Gastrocnemius medialis (tissue), 4 donors: ENCODE measurements around the gene EGFR. TPM values are rescaled to one million over a fixed set of nuclear protein-coding genes. Genes with fewer than 3 reads are reported as not detected.

Experiments
- ATAC-seq, 2 donors: fragments of 150-250 bp; one replicate each; pipeline ENCODE4 v1.9.1; 2016
- DNase-seq, 2 donors: peaks; one replicate each; pipeline ENCODE4 v3.0.0-alpha.2; 2019
- H3K27ac ChIP-seq, 4 donors: fragments of 200-600 bp; sonication (generic); 1 replicate in 1 of 4; 2 replicates in 3 of 4; pipeline ENCODE4 v1.5.1; 2016 to 2018; ENCODE audit warnings: mild to moderate bottlenecking in 2 of 4, moderate library complexity in 1 of 4
- H3K27me3 ChIP-seq, 3 donors: fragments of 200-600 bp; sonication (generic) in 2 of 3; 1 replicate in 1 of 3; 2 replicates in 2 of 3; pipeline versions ENCODE4 v1.5.1 to v1.6.0; 2016 to 2019; ENCODE audit warnings: mild to moderate bottlenecking in 1 of 3, moderate library complexity in 1 of 3
- H3K36me3 ChIP-seq, 2 donors: fragments of 200-600 bp; sonication (generic) in 1 of 2; one replicate each; pipeline ENCODE4 v1.5.1; 2017 to 2018
- H3K4me1 ChIP-seq, 2 donors: fragments of 200-600 bp; sonication (generic) in 1 of 2; one replicate each; pipeline ENCODE4 v1.5.1; 2016 to 2017; ENCODE audit warnings: mild to moderate bottlenecking in 2 of 2
- H3K4me3 ChIP-seq, 4 donors: fragments of 200-600 bp; sonication (generic) in 3 of 4; 1 replicate in 1 of 4; 2 replicates in 3 of 4; pipeline ENCODE4 v1.5.1; 2016 to 2019; ENCODE audit warnings: mild to moderate bottlenecking in 2 of 4
- H3K9me3 ChIP-seq, 3 donors: fragments of 200-600 bp; sonication (generic) in 2 of 3; 1 replicate in 1 of 3; 2 replicates in 2 of 3; pipeline ENCODE4 v1.5.1; 2016 to 2019
- CTCF ChIP-seq, 5 experiments: fragments of 450-650 bp in 3 of 5; fragments of 200-600 bp in 2 of 5; sonication (generic) in 2 of 5; IDR thresholded peaks in 4 of 5; conservative IDR thresholded peaks in 1 of 5; 1 replicate in 4 of 5; 2 replicates in 1 of 5; pipeline ENCODE4 v1.5.1; 2016 to 2019; ENCODE audit warnings: antibody characterized with exemption in 5 of 5, mild to moderate bottlenecking in 3 of 5, moderate library complexity in 3 of 5
- POLR2A ChIP-seq, 2 donors: fragments of 450-650 bp; IDR thresholded peaks; one replicate each; pipeline ENCODE4 v1.6.1; 2017; ENCODE audit warnings: antibody characterized with exemption in 2 of 2, mild to moderate bottlenecking in 2 of 2, moderate library complexity in 2 of 2
- in situ Hi-C, 4 donors: fragments of 200-750 bp; cut with MboI; loops; one replicate each; pipeline versions ENCODE4 v1.15.0 to v1.8.0; 2017; ENCODE audit warnings: low sequenced_read_pairs in 4 of 4
- intact Hi-C: fragments of 100-400 bp; cut with DNase I; formaldehyde crosslinking; loops from one replicate; pipeline ENCODE4 v1.15.1; 2023; ENCODE audit warnings: low total_unique reads
- total RNA-seq, 4 donors: library from RNA; depleted of rRNA; stranded (reverse); fragments of >200 nt; gene quantifications; one replicate each; pipeline versions ENCODE4 v1.1.0 to v1.2.3, GENCODE V29; 2016

EGFR gene
- total RNA-seq, 4 donors from 2014 or later: 28.0 to 34.8 (median 29.4) TPM

GRCh38 chr7:55205124-55205955 lies 186.5 kb downstream of the EGFR start:
- Histone ChIP-seq H3K4me1 (no peaks in the 10 kb centered on the region), H3K27ac (no peak overlapping the region), H3K27me3 (no peaks in the 10 kb centered on the region), H3K4me3 (no peak overlapping the region), H3K9me3 (no peaks in the 10 kb centered on the region), H3K36me3 (peaks cover 0 to 68% of the 10 kb centered on the region in 2 donors)
- DNase-seq (no peak), ATAC-seq (no peak)
- intact Hi-C loops (no loop called here), in situ Hi-C loops (no loop called here)
- no peak for TF ChIP-seq CTCF (IDR thresholded peaks at IDR 0.05 in 4 of 5, conservative IDR thresholded peaks at IDR 0.05 in 1 of 5)
- no peak for TF ChIP-seq POLR2A (IDR thresholded peaks at IDR 0.05)

DNA sequence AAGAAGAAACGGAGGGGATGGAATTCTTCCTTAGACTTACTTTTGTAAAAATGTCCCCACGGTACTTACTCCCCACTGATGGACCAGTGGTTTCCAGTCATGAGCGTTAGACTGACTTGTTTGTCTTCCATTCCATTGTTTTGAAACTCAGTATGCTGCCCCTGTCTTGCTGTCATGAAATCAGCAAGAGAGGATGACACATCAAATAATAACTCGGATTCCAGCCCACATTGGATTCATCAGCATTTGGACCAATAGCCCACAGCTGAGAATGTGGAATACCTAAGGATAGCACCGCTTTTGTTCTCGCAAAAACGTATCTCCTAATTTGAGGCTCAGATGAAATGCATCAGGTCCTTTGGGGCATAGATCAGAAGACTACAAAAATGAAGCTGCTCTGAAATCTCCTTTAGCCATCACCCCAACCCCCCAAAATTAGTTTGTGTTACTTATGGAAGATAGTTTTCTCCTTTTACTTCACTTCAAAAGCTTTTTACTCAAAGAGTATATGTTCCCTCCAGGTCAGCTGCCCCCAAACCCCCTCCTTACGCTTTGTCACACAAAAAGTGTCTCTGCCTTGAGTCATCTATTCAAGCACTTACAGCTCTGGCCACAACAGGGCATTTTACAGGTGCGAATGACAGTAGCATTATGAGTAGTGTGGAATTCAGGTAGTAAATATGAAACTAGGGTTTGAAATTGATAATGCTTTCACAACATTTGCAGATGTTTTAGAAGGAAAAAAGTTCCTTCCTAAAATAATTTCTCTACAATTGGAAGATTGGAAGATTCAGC lies 187.6 kb downstream of the EGFR start:
- intact Hi-C loops: no loop called here
- Histone ChIP-seq H3K27ac (no peak overlapping the region), H3K4me1 (no peaks in the 10 kb centered on the region), H3K27me3 (no peaks in the 10 kb centered on the region), H3K4me3 (no peak overlapping the region), H3K36me3 (peaks cover 0 to 57% of the 10 kb centered on the region in 2 donors), H3K9me3 (no peaks in the 10 kb centered on the region)
- ATAC-seq (no peak), DNase-seq (no peak)
- TF ChIP-seq POLR2A (IDR thresholded peaks at IDR 0.05): no peak
- TF ChIP-seq CTCF (IDR thresholded peaks at IDR 0.05 in 4 of 5, conservative IDR thresholded peaks at IDR 0.05 in 1 of 5): no peak
- in situ Hi-C loops: no loop called here

DNA sequence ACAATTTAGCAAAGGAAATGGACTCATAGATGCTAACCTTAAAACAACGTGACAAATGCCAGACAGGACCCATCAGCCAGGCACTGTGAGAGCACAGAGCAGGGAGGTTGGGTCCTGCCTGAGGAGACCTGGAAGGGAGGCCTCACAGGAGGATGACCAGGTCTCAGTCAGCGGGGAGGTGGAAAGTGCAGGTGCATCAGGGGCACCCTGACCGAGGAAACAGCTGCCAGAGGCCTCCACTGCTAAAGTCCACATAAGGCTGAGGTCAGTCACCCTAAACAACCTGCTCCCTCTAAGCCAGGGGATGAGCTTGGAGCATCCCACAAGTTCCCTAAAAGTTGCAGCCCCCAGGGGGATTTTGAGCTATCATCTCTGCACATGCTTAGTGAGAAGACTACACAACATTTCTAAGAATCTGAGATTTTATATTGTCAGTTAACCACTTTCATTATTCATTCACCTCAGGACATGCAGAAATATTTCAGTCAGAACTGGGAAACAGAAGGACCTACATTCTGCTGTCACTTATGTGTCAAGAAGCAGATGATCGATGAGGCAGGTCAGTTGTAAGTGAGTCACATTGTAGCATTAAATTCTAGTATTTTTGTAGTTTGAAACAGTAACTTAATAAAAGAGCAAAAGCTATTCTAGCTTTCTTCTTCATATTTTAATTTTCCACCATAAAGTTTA lies 188.8 kb downstream of the EGFR start:
- peaks cover 0 to 46% of the 10 kb centered on the region in 2 donors for H3K36me3 ChIP-seq
- no peak for ATAC-seq
- H3K27me3 ChIP-seq: no peaks in the 10 kb centered on the region
- H3K27ac ChIP-seq: no peak overlapping the region
- intact Hi-C loops: no loop called here
- DNase-seq: no peak
- H3K4me3 ChIP-seq: no peak overlapping the region
- H3K4me1 ChIP-seq: no peaks in the 10 kb centered on the region
- no peaks in the 10 kb centered on the region for H3K9me3 ChIP-seq
- no peak for TF ChIP-seq CTCF (IDR thresholded peaks at IDR 0.05 in 4 of 5, conservative IDR thresholded peaks at IDR 0.05 in 1 of 5)
- in situ Hi-C loops: no loop called here

GRCh38 chr7:55209366-55209765 lies 190.5 kb downstream of the EGFR start:
- Histone ChIP-seq H3K9me3 (no peaks in the 10 kb centered on the region), H3K4me3 (no peak overlapping the region), H3K27ac (no peak overlapping the region), H3K27me3 (no peaks in the 10 kb centered on the region), H3K36me3 (peaks cover 0 to 31% of the 10 kb centered on the region in 2 donors), H3K4me1 (no peaks in the 10 kb centered on the region)
- in situ Hi-C loops: no loop called here
- ATAC-seq: no peak
- no peak for TF ChIP-seq CTCF (IDR thresholded peaks at IDR 0.05 in 4 of 5, conservative IDR thresholded peaks at IDR 0.05 in 1 of 5)
- no peak for TF ChIP-seq POLR2A (IDR thresholded peaks at IDR 0.05)
- no peak for DNase-seq
- intact Hi-C loops: no loop called here
